HepG2 (cell line): ENCODE measurements around the gene ANKRD11. TPM values are rescaled to one million over a fixed set of nuclear protein-coding genes. Genes with fewer than 3 reads are reported as not detected.
A peak's percentile ranks its signal among the peaks of the same experiment; 100 is the strongest.

Source experiments
- AGO2 ChIP-seq: fragments of 200-400 bp; formaldehyde crosslinking; optimal IDR thresholded peaks from 2 replicates; pipeline ENCODE3; 2017; ENCODE audit warnings: mild to moderate bottlenecking, low read depth, low read length, moderate library complexity
- HNF4G ChIP-seq, 2 experiments: sonication (generic) in 1 of 2; formaldehyde crosslinking in 1 of 2; IDR thresholded peaks; 2 replicates each; pipeline versions ENCODE4 v1.4.0 to v1.6.1; 2011 to 2020; ENCODE audit warnings: borderline replicate concordance in 2 of 2, low read depth in 2 of 2, mild to moderate bottlenecking in 2 of 2, low read length in 1 of 2, missing genetic modification reagents in 1 of 2, moderate library complexity in 1 of 2
- KDM1A ChIP-seq: IDR thresholded peaks from 2 replicates; pipeline ENCODE4 v1.6.1; 2016; ENCODE audit warnings: missing compliant biosample characterization
- NRL ChIP-seq: sonication (generic); formaldehyde crosslinking; IDR thresholded peaks from 2 replicates; pipeline ENCODE4 v1.5.0; 2020; ENCODE audit warnings: missing genetic modification reagents, mild to moderate bottlenecking, moderate library complexity, borderline replicate concordance
- PAF1 ChIP-seq: IDR thresholded peaks from 2 replicates; pipeline ENCODE4 v1.6.1; 2016; ENCODE audit warnings: missing genetic modification reagents, missing compliant biosample characterization
- PTBP1 ChIP-seq: fragments of 200-400 bp; formaldehyde crosslinking; IDR thresholded peaks from 2 replicates; pipeline ENCODE4 v1.6.1; 2018; ENCODE audit warnings: low read length, low read depth; ENCODE audit not compliant: poor library complexity, severe bottlenecking
- RAD21 ChIP-seq: fragments of 450-650 bp; formaldehyde crosslinking; IDR thresholded peaks from 2 replicates; pipeline ENCODE4 v1.5.0; 2020; ENCODE audit warnings: mild to moderate bottlenecking
- RBM22 ChIP-seq: fragments of 200-400 bp; formaldehyde crosslinking; optimal IDR thresholded peaks from 2 replicates; pipeline ENCODE3; 2017; ENCODE audit warnings: mild to moderate bottlenecking, low read length, moderate library complexity
- TRIM24 ChIP-seq: sonication (generic); formaldehyde crosslinking; IDR thresholded peaks from 2 replicates; pipeline ENCODE4 v1.8.0; 2022; ENCODE audit warnings: mild to moderate bottlenecking, missing genetic modification reagents
- ZC3H13 ChIP-seq: sonication (generic); formaldehyde crosslinking; IDR thresholded peaks from 2 replicates; pipeline ENCODE4 v1.8.1; 2023; ENCODE audit warnings: mild to moderate bottlenecking, missing genetic modification reagents, moderate library complexity
- ZKSCAN5 ChIP-seq: sonication (generic); formaldehyde crosslinking; IDR thresholded peaks from 2 replicates; pipeline ENCODE4 v1.5.1; 2020; ENCODE audit warnings: mild to moderate bottlenecking, missing genetic modification reagents
- ZNF264 ChIP-seq: sonication (generic); formaldehyde crosslinking; IDR thresholded peaks from 2 replicates; pipeline ENCODE4 v1.4.0; 2020; ENCODE audit warnings: missing genetic modification reagents
- ZNF329 ChIP-seq: sonication (generic); formaldehyde crosslinking; IDR thresholded peaks from 2 replicates; pipeline ENCODE4 v1.9.0; 2021; ENCODE audit warnings: low read depth, mild to moderate bottlenecking, missing genetic modification reagents
- ZNF383 ChIP-seq: sonication (generic); formaldehyde crosslinking; IDR thresholded peaks from 2 replicates; pipeline ENCODE4 v1.4.0; 2020; ENCODE audit warnings: missing genetic modification reagents, mild to moderate bottlenecking, borderline replicate concordance
- ZNF512B ChIP-seq: sonication (generic); formaldehyde crosslinking; IDR thresholded peaks from 2 replicates; pipeline ENCODE4 v1.5.1; 2020; ENCODE audit warnings: missing genetic modification reagents, mild to moderate bottlenecking, borderline replicate concordance
- ZNF564 ChIP-seq: sonication (generic); formaldehyde crosslinking; IDR thresholded peaks from 2 replicates; pipeline ENCODE4 v1.8.1; 2023; ENCODE audit warnings: mild to moderate bottlenecking, missing genetic modification reagents
- ZNF782 ChIP-seq: sonication (generic); formaldehyde crosslinking; IDR thresholded peaks from 2 replicates; pipeline ENCODE4 v1.4.0; 2020; ENCODE audit warnings: missing genetic modification reagents, mild to moderate bottlenecking, borderline replicate concordance
- ZNF83 ChIP-seq: sonication (generic); formaldehyde crosslinking; IDR thresholded peaks from 2 replicates; pipeline ENCODE4 v1.4.0; 2020; ENCODE audit warnings: missing genetic modification reagents, mild to moderate bottlenecking, borderline replicate concordance
- ZSCAN31 ChIP-seq: sonication (generic); formaldehyde crosslinking; IDR thresholded peaks from 2 replicates; pipeline ENCODE4 v1.5.0; 2020; ENCODE audit warnings: low read depth, mild to moderate bottlenecking, missing genetic modification reagents
- polyA plus RNA-seq, 8 experiments: library from polyadenylated mRNA; depleted of rRNA in 3 of 8; stranded (reverse) in 7 of 8; unstranded in 1 of 8; fragments of >200 nt; fragmentation: Illumina TruSeq in 4 of 8; extraction: Trizol in 4 of 8; gene quantifications; 2 replicates each; pipeline versions ENCODE4 v1.2.1 to v1.2.3, GENCODE V29; 2011 to 2016; ENCODE audit warnings: low read depth in 4 of 8, missing spikeins in 1 of 8, mixed read lengths in 1 of 8; ENCODE audit not compliant: insufficient read depth in 1 of 8
- total RNA-seq, 5 experiments: library from RNA; depleted of rRNA; stranded (reverse); fragments of >200 nt; fragmentation: Illumina TruSeq; extraction: Trizol; gene quantifications; 2 replicates each; pipeline ENCODE4 v1.2.3, GENCODE V29; 2016; ENCODE audit warnings: low read depth in 1 of 5

Gene ANKRD11
- total and polyA plus RNA-seq, 2 of the 13 experiments (the other 11 are each of a cell fraction or from before 2014, with no cell fraction given) = 21.4 to 38.4 TPM

GRCh38 chr16:89266521-89267134 is 223.7 kb downstream of the ANKRD11 start (continued):
- TF ChIP-seq ZNF782 (CRISPR knock-in tag) = no peak
- TF ChIP-seq ZSCAN31 = no peak
- TF ChIP-seq ZNF264 (CRISPR knock-in tag) = no peak
- peak; percentile 78 for TF ChIP-seq ZC3H13 (CRISPR knock-in tag)
- no peak for TF ChIP-seq ZKSCAN5
- no peak for TF ChIP-seq ZNF383
- TF ChIP-seq RBM22 = peak; percentile 87
- TF ChIP-seq RAD21 (CRISPR knock-in tag) = peak; percentile 11; the same call in 1 of the 2 replicates
- no peak for TF ChIP-seq ZNF83 (CRISPR knock-in tag)
- no peak for TF ChIP-seq PTBP1
- no peak for TF ChIP-seq TRIM24 (CRISPR knock-in tag)
- TF ChIP-seq ZNF512B (CRISPR knock-in tag) = no peak
- no peak for TF ChIP-seq ZNF564 (CRISPR knock-in tag)
- TF ChIP-seq PAF1 = 0 out of 2 replicates have a peak, but pooled peaks have one; percentile 35
- no peak for TF ChIP-seq HNF4G (IDR thresholded peaks at IDR 0.05; ENCODE audit: borderline replicate concordance, low read depth, low read length)
- TF ChIP-seq HNF4G (CRISPR knock-in tag; IDR thresholded peaks at IDR 0.05; ENCODE audit: borderline replicate concordance, low read depth) = no peak
- no peak for TF ChIP-seq KDM1A
- TF ChIP-seq NRL = no peak
- peak; percentile 90 for TF ChIP-seq AGO2
- TF ChIP-seq ZNF329 (CRISPR knock-in tag) = no peak
